Type B pancreatic cell (in vitro differentiated cells): ENCODE data around the gene AP3D1. TPM values are rescaled to one million over a fixed set of nuclear protein-coding genes. Genes with fewer than 3 reads are reported as not detected.

ENCODE experiments used
- DNase-seq: peaks from one replicate; pipeline ENCODE4 v3.0.0; 2021; ENCODE audit warnings: mixed read lengths; ENCODE audit not compliant: unreplicated experiment; ENCODE audit errors: extremely low spot score
- H3K27ac Mint-ChIP-seq: 2 replicates; pipeline ENCODE4 v1.8.0; 2021; ENCODE audit warnings: mild to moderate bottlenecking, mixed read lengths
- H3K27me3 Mint-ChIP-seq: 2 replicates; pipeline ENCODE4 v1.8.0; 2021; ENCODE audit warnings: mixed read lengths
- H3K36me3 Mint-ChIP-seq: 2 replicates; pipeline ENCODE4 v1.8.0; 2021; ENCODE audit warnings: mixed read lengths
- H3K4me1 Mint-ChIP-seq: one replicate; pipeline ENCODE4 v1.8.0; 2021; ENCODE audit warnings: mixed read lengths; ENCODE audit not compliant: unreplicated experiment
- H3K4me3 Mint-ChIP-seq: 2 replicates; pipeline ENCODE4 v1.8.0; 2021; ENCODE audit warnings: mild to moderate bottlenecking, mixed read lengths
- H3K9me3 Mint-ChIP-seq: 2 replicates; pipeline ENCODE4 v1.8.0; 2021; ENCODE audit warnings: mixed read lengths
- CTCF ChIP-seq: fragments of 200-600 bp; sonication (generic); conservative IDR thresholded peaks from 2 replicates; pipeline ENCODE4 v1.5.0; 2021; ENCODE audit warnings: antibody characterized with exemption, mild to moderate bottlenecking
- total RNA-seq: library from RNA; stranded (reverse); gene quantifications from 2 replicates; pipeline ENCODE4 v1.2.1, GENCODE V29; 2021; ENCODE audit warnings: low replicate concordance

Gene AP3D1
- total RNA-seq, 1 donor from 2014 or later = 127 TPM

DNA sequence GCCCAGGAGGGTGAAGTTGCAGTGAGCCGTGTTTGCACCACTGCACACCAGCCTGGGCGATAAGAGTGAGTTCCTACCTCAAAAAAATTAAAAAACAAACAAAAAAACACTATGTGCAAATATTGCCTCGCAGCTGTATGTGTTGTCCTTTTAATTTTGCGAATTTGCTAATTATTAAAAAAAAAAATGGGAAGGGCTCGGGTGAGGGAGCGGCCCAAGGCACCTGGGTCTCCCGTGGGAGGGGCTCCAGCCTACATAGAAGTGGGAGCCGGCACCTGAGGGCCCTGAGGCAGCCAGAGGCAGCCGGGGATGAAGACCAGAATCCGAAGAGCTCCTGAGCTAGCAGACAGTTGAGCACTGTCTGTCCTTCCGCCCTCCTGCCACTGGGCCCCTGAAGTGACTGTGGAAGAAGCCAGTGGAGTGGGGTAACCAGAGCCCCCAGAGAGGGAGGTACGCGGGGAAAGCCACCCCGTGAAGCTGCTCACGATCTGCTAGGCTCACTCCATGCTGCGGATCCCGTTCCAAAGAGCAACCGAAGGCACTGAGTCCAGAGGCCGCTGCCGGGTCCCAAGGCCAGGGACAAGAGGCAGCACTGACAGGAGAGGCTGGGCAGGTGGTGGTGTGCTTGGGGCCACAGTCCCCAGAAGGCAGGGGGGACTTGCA, 48.2 kb downstream of the AP3D1 start:
- no peaks in the 10 kb centered on the region for H3K27me3 Mint-ChIP-seq
- TF ChIP-seq CTCF = no peak
- no peak overlapping the region for H3K27ac Mint-ChIP-seq
- no peaks in the 10 kb centered on the region for H3K9me3 Mint-ChIP-seq
- DNase-seq = no peak
- H3K4me3 Mint-ChIP-seq = no peak overlapping the region
- H3K36me3 Mint-ChIP-seq = peaks cover 35% of the 10 kb centered on the region
- no peaks in the 10 kb centered on the region for H3K4me1 Mint-ChIP-seq

DNA sequence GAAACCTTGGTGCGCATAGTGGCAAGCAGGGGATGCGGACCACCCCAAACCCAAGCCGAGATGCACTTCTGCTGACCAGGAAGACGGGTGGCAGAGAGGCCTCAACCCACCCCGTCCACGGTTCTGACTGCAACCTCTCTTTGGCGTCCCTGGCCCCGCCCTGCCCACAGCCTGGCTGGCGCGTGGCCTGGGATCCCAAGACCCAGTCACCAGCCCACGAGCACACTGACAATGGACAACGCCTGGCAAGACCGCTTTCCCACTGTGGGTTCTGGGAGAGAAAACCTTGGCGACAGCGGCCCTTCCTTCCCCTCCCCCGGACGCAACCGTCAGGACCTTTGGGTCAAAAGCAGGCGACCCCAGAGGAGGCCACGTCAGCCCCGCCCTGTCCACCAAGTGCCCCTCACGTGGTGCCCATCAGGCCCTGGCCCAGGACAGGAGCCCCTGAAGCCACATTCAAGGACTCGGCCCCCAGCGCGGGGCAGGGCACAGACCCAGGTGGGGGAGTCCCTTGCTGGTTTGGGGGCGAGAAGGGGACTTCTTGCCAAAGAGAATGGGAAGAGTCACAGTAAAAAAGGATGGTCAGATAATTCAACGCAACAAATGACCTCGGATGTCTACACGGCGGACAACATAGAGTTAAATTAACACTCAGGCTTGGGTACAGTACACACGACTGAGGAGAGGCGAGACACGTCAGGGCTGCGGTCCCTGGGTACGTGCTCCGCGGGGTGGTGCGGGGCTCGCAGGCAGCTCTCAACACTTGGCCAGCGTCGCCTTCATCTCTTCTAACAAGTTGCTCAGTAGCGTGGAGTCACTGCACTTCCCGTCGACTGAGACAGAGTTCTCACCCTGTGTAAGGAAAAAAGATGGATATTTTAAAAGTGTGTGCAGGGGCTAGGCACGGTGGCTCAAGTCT, 49.7 kb downstream of the AP3D1 start:
- H3K9me3 Mint-ChIP-seq = no peaks in the 10 kb centered on the region
- no peaks in the 10 kb centered on the region for H3K4me1 Mint-ChIP-seq
- no peak overlapping the region for H3K27ac Mint-ChIP-seq
- no peak overlapping the region for H3K4me3 Mint-ChIP-seq
- DNase-seq = no peak
- no peaks in the 10 kb centered on the region for H3K27me3 Mint-ChIP-seq
- H3K36me3 Mint-ChIP-seq = peaks cover 25% of the 10 kb centered on the region
- TF ChIP-seq CTCF = no peak

GRCh38 chr19:2100719-2101061, 50.7 kb downstream of the AP3D1 start:
- no peak overlapping the region for H3K27ac Mint-ChIP-seq
- H3K9me3 Mint-ChIP-seq = no peaks in the 10 kb centered on the region
- no peak for DNase-seq
- no peak for TF ChIP-seq CTCF
- H3K4me1 Mint-ChIP-seq = no peaks in the 10 kb centered on the region
- H3K4me3 Mint-ChIP-seq = no peak overlapping the region
- no peaks in the 10 kb centered on the region for H3K27me3 Mint-ChIP-seq
- peaks cover 19% of the 10 kb centered on the region for H3K36me3 Mint-ChIP-seq

GRCh38 chr19:2099937-2100718, 51.2 kb downstream of the AP3D1 start:
- no peak for TF ChIP-seq CTCF
- Mint-ChIP-seq H3K27ac (no peak overlapping the region), H3K4me3 (no peak overlapping the region), H3K27me3 (no peaks in the 10 kb centered on the region), H3K36me3 (peaks cover 14% of the 10 kb centered on the region), H3K4me1 (no peaks in the 10 kb centered on the region), H3K9me3 (no peaks in the 10 kb centered on the region)
- DNase-seq = no peak

- Mint-ChIP-seq H3K27me3 (no peaks in the 10 kb centered on the region), H3K9me3 (no peaks in the 10 kb centered on the region), H3K4me1 (peaks cover 6% of the 10 kb centered on the region), H3K4me3 (no peak overlapping the region), H3K36me3 (peaks cover 7% of the 10 kb centered on the region), H3K27ac (no peak overlapping the region)
- no peak for DNase-seq
- TF ChIP-seq CTCF = no peak
Measured at GRCh38 chr19:2099054-2099501, 52.3 kb downstream of the AP3D1 start.
